CD14-positive monocyte (primary cell): ENCODE measurements around the gene GRM8. TPM values are rescaled to one million over a fixed set of nuclear protein-coding genes. Genes with fewer than 3 reads are reported as not detected.
A peak's percentile ranks its signal among the peaks of the same experiment; 100 is the strongest.

Experiments used
- DNase-seq, 3 donors: peaks; one replicate each; pipeline ENCODE4 v3.0.0-alpha.2; 2011 to 2022
- H2AFZ ChIP-seq: 2 replicates; pipeline ENCODE4 v1.6.0; 2012; ENCODE audit warnings: mild to moderate bottlenecking, low read depth, low read length, inconsistent platforms; ENCODE audit not compliant: insufficient read depth, poor library complexity, severe bottlenecking
- H3K27ac ChIP-seq, 2 donors: 1 replicate in 1 of 2; 2 replicates in 1 of 2; pipeline ENCODE4 v1.5.1; 2012 to 2013; ENCODE audit warnings: low read length in 2 of 2, control low read depth in 1 of 2, inconsistent platforms in 1 of 2, low read depth in 1 of 2, mild to moderate bottlenecking in 1 of 2
- H3K27me3 ChIP-seq, 2 donors: one replicate each; pipeline versions ENCODE4 v1.6.0 to v1.6.1; 2011 to 2013; ENCODE audit warnings: low read length in 2 of 2; ENCODE audit not compliant: control insufficient read depth in 2 of 2, insufficient read depth in 2 of 2
- H3K36me3 ChIP-seq, 2 donors: replicated peaks in 1 of 2; 1 replicate in 1 of 2; 2 replicates in 1 of 2; pipeline versions ENCODE4 v1.5.1 to v1.6.1; 2012 to 2013; ENCODE audit warnings: low read length in 2 of 2, control low read depth in 1 of 2, inconsistent platforms in 1 of 2, mild to moderate bottlenecking in 1 of 2; ENCODE audit not compliant: insufficient read depth in 2 of 2, control insufficient read depth in 1 of 2
- H3K4me1 ChIP-seq, 2 donors: 1 replicate in 1 of 2; 2 replicates in 1 of 2; pipeline versions ENCODE4 v1.5.1 to v1.6.1; 2012 to 2013; ENCODE audit warnings: low read length in 2 of 2, control low read depth in 1 of 2, inconsistent platforms in 1 of 2, mild to moderate bottlenecking in 1 of 2, moderate library complexity in 1 of 2; ENCODE audit not compliant: insufficient read depth in 2 of 2, control insufficient read depth in 1 of 2
- H3K4me2 ChIP-seq: replicated peaks from 2 replicates; pipeline ENCODE3; 2012; ENCODE audit warnings: low read length, moderate library complexity, mild to moderate bottlenecking; ENCODE audit not compliant: poor library complexity, severe bottlenecking; ENCODE audit errors: extremely low read depth
- H3K4me3 ChIP-seq, 3 experiments: fragments of 200-600 bp in 1 of 3; sonication (generic) in 1 of 3; replicated peaks in 1 of 3; 1 replicate in 2 of 3; 2 replicates in 1 of 3; pipeline ENCODE4 v1.5.1; 2011 to 2013; ENCODE audit warnings: low read length in 3 of 3, mild to moderate bottlenecking in 3 of 3, control low read depth in 2 of 3, low read depth in 2 of 3, inconsistent platforms in 1 of 3, moderate library complexity in 1 of 3
- H3K79me2 ChIP-seq: 2 replicates; pipeline ENCODE4 v1.6.0; 2012; ENCODE audit warnings: mild to moderate bottlenecking, control low read depth, inconsistent platforms, low read length, moderate library complexity; ENCODE audit not compliant: insufficient read depth
- H3K9ac ChIP-seq: 2 replicates; pipeline ENCODE4 v1.6.0; 2017; ENCODE audit warnings: low read length, mild to moderate bottlenecking; ENCODE audit not compliant: insufficient read depth, poor library complexity, severe bottlenecking
- H3K9me3 ChIP-seq, 2 donors: replicated peaks in 1 of 2; 1 replicate in 1 of 2; 2 replicates in 1 of 2; pipeline versions ENCODE4 v1.5.1 to v1.6.1; 2012 to 2013; ENCODE audit warnings: low read length in 2 of 2, control low read depth in 1 of 2; ENCODE audit not compliant: control insufficient read depth in 1 of 2, insufficient read depth in 1 of 2
- H4K20me1 ChIP-seq: 2 replicates; pipeline ENCODE4 v1.6.0; 2012; ENCODE audit warnings: mild to moderate bottlenecking, low read length, control low read depth, moderate library complexity; ENCODE audit not compliant: insufficient read depth
- H3K27ac Mint-ChIP-seq, 7 donors: one replicate each; pipeline ENCODE4 v1.8.0; 2020; ENCODE audit warnings: mild to moderate bottlenecking in 7 of 7, mixed read lengths in 7 of 7, moderate library complexity in 6 of 7, inconsistent platforms in 2 of 7
- H3K27me3 Mint-ChIP-seq, 3 donors: one replicate each; pipeline ENCODE4 v1.8.0; 2021 to 2022; ENCODE audit warnings: low read depth in 3 of 3, mild to moderate bottlenecking in 3 of 3, mixed read lengths in 3 of 3, moderate library complexity in 3 of 3, inconsistent platforms in 1 of 3
- H3K36me3 Mint-ChIP-seq, 2 donors: one replicate each; pipeline ENCODE4 v1.8.0; 2020; ENCODE audit warnings: mixed read lengths in 2 of 2, inconsistent platforms in 1 of 2, mild to moderate bottlenecking in 1 of 2
- H3K4me1 Mint-ChIP-seq: one replicate; pipeline ENCODE4 v1.8.0; 2020; ENCODE audit warnings: mild to moderate bottlenecking, mixed read lengths
- H3K4me3 Mint-ChIP-seq, 2 donors: one replicate each; pipeline ENCODE4 v1.8.0; 2020; ENCODE audit warnings: mild to moderate bottlenecking in 2 of 2, mixed read lengths in 2 of 2, moderate library complexity in 1 of 2
- H3K9me3 Mint-ChIP-seq, 7 donors: one replicate each; pipeline ENCODE4 v1.8.0; 2020 to 2022; ENCODE audit warnings: mixed read lengths in 7 of 7, mild to moderate bottlenecking in 6 of 7, moderate library complexity in 6 of 7, inconsistent platforms in 2 of 7
- WGBS: methylation state at CpG from one replicate; pipeline ENCODE4 v1.1.5; 2013; ENCODE audit warnings: missing lambda C conversion rate; ENCODE audit not compliant: insufficient coverage; 5-methylcytosine and 5-hydroxymethylcytosine counted together
- intact Hi-C, 2 donors: fragments of 100-400 bp; cut with micrococcal nuclease; formaldehyde crosslinking; loops; one replicate each; pipeline versions ENCODE4 v1.15.0 to v1.15.1; 2023
- polyA plus RNA-seq, 3 donors: library from polyadenylated mRNA; depleted of rRNA in 1 of 3; unstranded in 2 of 3; stranded (reverse) in 1 of 3; fragments of 300-500 nt in 2 of 3; fragments of >200 nt in 1 of 3; fragmentation: Illumina TruSeq in 2 of 3; gene quantifications; 1 replicate in 2 of 3; 2 replicates in 1 of 3; pipeline ENCODE4 v1.2.3, GENCODE V29; 2012 to 2021
- TF ChIP-seq, protein P1 (sequence below): fragments of 200-600 bp; IDR thresholded peaks from one replicate; pipeline ENCODE4 v1.8.0; 2022; ENCODE audit warnings: antibody characterized with exemption, mild to moderate bottlenecking

The GRM8 gene
- polyA plus RNA-seq, 3 donors, result not detected

GRCh38 chr7:127251465-127252376 is 1.0 kb downstream of the GRM8 start:
- peak in 1 of 3 donors; percentile 11 for DNase-seq
- Histone ChIP-seq H3K79me2 (no peaks in the 10 kb centered on the region), H3K4me1 (peaks cover 12 to 22% of the 10 kb centered on the region in 2 donors), H3K9me3 (peaks cover 5 to 23% of the 10 kb centered on the region in 2 donors), H3K27me3 (peaks cover 72 to 91% of the 10 kb centered on the region in 2 donors), H2AFZ (peak overlapping the region; percentile 49), H3K4me2 (peak overlapping the region; percentile 99), H4K20me1 (no peaks in the 10 kb centered on the region), H3K27ac (no peak overlapping the region), H3K4me3 (peak overlapping the region in 1 of 3 experiments; percentile 91), H3K9ac (no peak overlapping the region), H3K36me3 (no peaks in the 10 kb centered on the region)
- 2% methylated on average over 70 of the region's 81 CpGs for WGBS
- Mint-ChIP-seq H3K36me3 (peaks cover 3 to 7% of the 10 kb centered on the region in 2 donors), H3K9me3 (peaks cover 0 to 20% (median 11%) of the 10 kb centered on the region in 7 donors), H3K4me1 (peaks cover 20% of the 10 kb centered on the region), H3K27me3 (peaks cover 70 to 94% (median 82%) of the 10 kb centered on the region in 3 donors), H3K4me3 (peak overlapping the region; percentile 90 to 94), H3K27ac (no peak overlapping the region)
- intact Hi-C loops, result no loop called here
- TF ChIP-seq, protein P1, sequence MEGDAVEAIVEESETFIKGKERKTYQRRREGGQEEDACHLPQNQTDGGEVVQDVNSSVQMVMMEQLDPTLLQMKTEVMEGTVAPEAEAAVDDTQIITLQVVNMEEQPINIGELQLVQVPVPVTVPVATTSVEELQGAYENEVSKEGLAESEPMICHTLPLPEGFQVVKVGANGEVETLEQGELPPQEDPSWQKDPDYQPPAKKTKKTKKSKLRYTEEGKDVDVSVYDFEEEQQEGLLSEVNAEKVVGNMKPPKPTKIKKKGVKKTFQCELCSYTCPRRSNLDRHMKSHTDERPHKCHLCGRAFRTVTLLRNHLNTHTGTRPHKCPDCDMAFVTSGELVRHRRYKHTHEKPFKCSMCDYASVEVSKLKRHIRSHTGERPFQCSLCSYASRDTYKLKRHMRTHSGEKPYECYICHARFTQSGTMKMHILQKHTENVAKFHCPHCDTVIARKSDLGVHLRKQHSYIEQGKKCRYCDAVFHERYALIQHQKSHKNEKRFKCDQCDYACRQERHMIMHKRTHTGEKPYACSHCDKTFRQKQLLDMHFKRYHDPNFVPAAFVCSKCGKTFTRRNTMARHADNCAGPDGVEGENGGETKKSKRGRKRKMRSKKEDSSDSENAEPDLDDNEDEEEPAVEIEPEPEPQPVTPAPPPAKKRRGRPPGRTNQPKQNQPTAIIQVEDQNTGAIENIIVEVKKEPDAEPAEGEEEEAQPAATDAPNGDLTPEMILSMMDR, result no peak

- H3K36me3 Mint-ChIP-seq, result peaks cover 3 to 7% of the 10 kb centered on the region in 2 donors
- H3K79me2 ChIP-seq, result no peaks in the 10 kb centered on the region
- DNase-seq, result peak in 1 of 3 donors; percentile 13
- H4K20me1 ChIP-seq, result no peaks in the 10 kb centered on the region
- H3K9ac ChIP-seq, result no peak overlapping the region
- H3K27me3 ChIP-seq, result peaks cover 65 to 86% of the 10 kb centered on the region in 2 donors
- H3K4me1 ChIP-seq, result peaks cover 12 to 22% of the 10 kb centered on the region in 2 donors
- no peak overlapping the region for H3K27ac Mint-ChIP-seq
- no peak overlapping the region for H2AFZ ChIP-seq
- H3K4me2 ChIP-seq, result no peak overlapping the region
- peaks cover 77 to 98% (median 83%) of the 10 kb centered on the region in 3 donors for H3K27me3 Mint-ChIP-seq
- TF ChIP-seq, protein P1, result no peak
- H3K9me3 ChIP-seq, result peaks cover 5 to 23% of the 10 kb centered on the region in 2 donors
- intact Hi-C loops, result no loop called here
- peaks cover 20% of the 10 kb centered on the region for H3K4me1 Mint-ChIP-seq
- WGBS, result 5% methylated on average over 17 of the region's 23 CpGs
- no peaks in the 10 kb centered on the region for H3K36me3 ChIP-seq
- H3K9me3 Mint-ChIP-seq, result peaks cover 0 to 20% (median 11%) of the 10 kb centered on the region in 7 donors
- H3K27ac ChIP-seq, result no peak overlapping the region
- H3K4me3 Mint-ChIP-seq, result peak overlapping the region in 1 of 2 donors; percentile 73
- no peak overlapping the region for H3K4me3 ChIP-seq
Measured at GRCh38 chr7:127251036-127251464, 1.7 kb downstream of the GRM8 start.
